Muscle of leg (tissue), 11 donors: ENCODE measurements around the gene MXRA8. TPM values are rescaled to one million over a fixed set of nuclear protein-coding genes. Genes with fewer than 3 reads are reported as not detected.

Experiments used
- DNase-seq: peaks from one replicate; pipeline ENCODE4 v3.0.0; 2013
- H3K27ac ChIP-seq: one replicate; pipeline ENCODE4 v1.5.1; 2013; ENCODE audit warnings: mild to moderate bottlenecking, low read length, control low read depth
- H3K27me3 ChIP-seq: one replicate; pipeline ENCODE4 v1.6.1; 2013; ENCODE audit warnings: low read length; ENCODE audit not compliant: control insufficient read depth, insufficient read depth
- H3K36me3 ChIP-seq: one replicate; pipeline ENCODE4 v1.6.1; 2013; ENCODE audit warnings: low read length; ENCODE audit not compliant: control insufficient read depth, insufficient read depth
- H3K4me1 ChIP-seq: one replicate; pipeline ENCODE4 v1.6.1; 2013; ENCODE audit warnings: low read length; ENCODE audit not compliant: control insufficient read depth, insufficient read depth
- H3K4me3 ChIP-seq: one replicate; pipeline ENCODE4 v1.5.1; 2013; ENCODE audit warnings: low read length, control low read depth
- H3K9me3 ChIP-seq: replicated peaks from 2 replicates; pipeline ENCODE4 v1.6.1; 2013; ENCODE audit warnings: low read depth, low read length; ENCODE audit not compliant: control insufficient read depth
- whole genome bisulfite sequencing: methylation state at CpG from one replicate; pipeline ENCODE4 v1.1.5; 2013; ENCODE audit warnings: missing lambda C conversion rate; ENCODE audit not compliant: insufficient coverage; 5-methylcytosine and 5-hydroxymethylcytosine counted together
- polyA plus RNA-seq, 8 donors: library from polyadenylated mRNA; unstranded; fragments of 120-200 nt; gene quantifications; one replicate each; pipeline versions ENCODE4 v1.2.1 to v1.2.3, GENCODE V29; 2013; ENCODE audit warnings: inconsistent platforms in 1 of 8, low replicate concordance in 1 of 8; ENCODE audit not compliant: insufficient read length in 8 of 8, insufficient read depth in 1 of 8
- total RNA-seq: library from RNA; stranded (reverse); fragments of 120-200 nt; gene quantifications from one replicate; pipeline ENCODE4 v1.2.4, GENCODE V29; 2013

The MXRA8 gene
- total and polyA plus RNA-seq, 9 donors, result 56.2 to 113 (median 87.9) TPM

DNA sequence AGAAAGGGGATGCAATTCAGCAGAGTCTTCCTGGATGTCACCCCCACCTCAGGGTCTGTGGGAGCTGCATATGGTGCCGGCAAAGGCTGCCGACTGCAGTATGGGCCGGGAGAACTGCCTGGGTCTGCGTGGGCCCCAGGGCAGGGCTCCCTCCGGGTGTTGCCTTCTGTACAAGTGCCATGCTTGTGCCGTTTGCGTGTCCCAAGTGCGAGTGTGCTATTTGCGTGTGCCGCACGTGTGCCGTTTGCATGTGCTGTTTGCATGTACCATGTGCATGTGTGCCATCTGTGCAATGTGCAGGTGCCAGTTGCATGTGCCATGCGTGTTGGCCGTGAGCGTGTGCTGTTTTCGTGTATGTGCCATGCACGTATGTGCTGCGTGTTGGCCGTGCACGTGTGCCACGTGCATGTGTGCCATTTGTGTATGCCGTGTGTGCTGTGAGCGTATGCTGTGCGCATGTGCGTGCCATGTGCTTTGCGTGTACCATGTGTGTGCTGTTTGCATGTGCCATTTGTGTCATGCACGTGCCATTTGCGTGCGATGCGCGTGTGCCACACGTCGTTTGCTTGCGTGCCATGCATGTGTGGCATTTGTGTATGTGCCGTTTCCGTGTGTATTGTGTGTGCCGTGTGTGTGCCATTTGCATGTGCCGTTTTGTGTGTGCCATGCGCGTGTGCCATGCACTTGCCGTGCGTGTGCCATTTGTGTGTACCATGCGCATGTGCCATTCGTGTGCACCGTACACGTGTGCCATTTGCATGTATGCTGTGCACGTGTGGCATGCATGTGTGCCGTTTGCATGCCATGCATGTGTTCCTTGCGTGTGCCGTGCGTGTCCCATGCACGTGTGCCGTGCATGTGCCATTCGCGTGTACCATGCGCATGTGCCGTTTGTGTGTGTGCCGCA, 28.8 kb downstream of the MXRA8 start:
- Histone ChIP-seq H3K27me3 (no peaks in the 10 kb centered on the region), H3K36me3 (peaks cover 29% of the 10 kb centered on the region), H3K4me3 (no peak overlapping the region), H3K4me1 (peaks cover 31% of the 10 kb centered on the region), H3K9me3 (no peaks in the 10 kb centered on the region), H3K27ac (no peak overlapping the region)
- no peak for DNase-seq
- 90% methylated on average over 58 of the region's 58 CpGs for WGBS

DNA sequence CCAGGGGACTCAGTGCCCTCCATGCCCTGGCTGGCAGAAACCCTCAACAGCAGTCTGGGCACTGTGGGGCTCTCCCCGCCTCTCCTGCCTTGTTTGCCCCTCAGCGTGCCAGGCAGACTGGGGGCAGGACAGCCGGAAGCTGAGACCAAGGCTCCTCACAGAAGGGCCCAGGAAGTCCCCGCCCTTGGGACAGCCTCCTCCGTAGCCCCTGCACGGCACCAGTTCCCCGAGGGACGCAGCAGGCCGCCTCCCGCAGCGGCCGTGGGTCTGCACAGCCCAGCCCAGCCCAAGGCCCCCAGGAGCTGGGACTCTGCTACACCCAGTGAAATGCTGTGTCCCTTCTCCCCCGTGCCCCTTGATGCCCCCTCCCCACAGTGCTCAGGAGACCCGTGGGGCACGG, 30.1 kb downstream of the MXRA8 start:
- Histone ChIP-seq H3K9me3 (no peaks in the 10 kb centered on the region), H3K27ac (no peak overlapping the region), H3K4me3 (no peak overlapping the region), H3K36me3 (peaks cover 29% of the 10 kb centered on the region), H3K4me1 (peaks cover 35% of the 10 kb centered on the region), H3K27me3 (no peaks in the 10 kb centered on the region)
- DNase-seq, result no peak
- 79% methylated on average over 13 of the region's 15 CpGs for WGBS

GRCh38 chr1:1327291-1327690, 31.1 kb downstream of the MXRA8 start:
- Histone ChIP-seq H3K36me3 (peaks cover 29% of the 10 kb centered on the region), H3K9me3 (no peaks in the 10 kb centered on the region), H3K27me3 (no peaks in the 10 kb centered on the region), H3K4me1 (peaks cover 41% of the 10 kb centered on the region), H3K4me3 (no peak overlapping the region), H3K27ac (no peak overlapping the region)
- no peak for DNase-seq
- 90% methylated on average over 40 of the region's 40 CpGs for WGBS

GRCh38 chr1:1326075-1326605, 32.2 kb downstream of the MXRA8 start:
- H3K4me1 ChIP-seq, result peaks cover 35% of the 10 kb centered on the region
- no peaks in the 10 kb centered on the region for H3K9me3 ChIP-seq
- 75% methylated on average over 8 of the region's 8 CpGs for WGBS
- no peaks in the 10 kb centered on the region for H3K27me3 ChIP-seq
- H3K4me3 ChIP-seq, result no peak overlapping the region
- DNase-seq, result no peak
- no peak overlapping the region for H3K27ac ChIP-seq
- peaks cover 39% of the 10 kb centered on the region for H3K36me3 ChIP-seq

- H3K4me3 ChIP-seq, result peak overlapping the region; percentile 86
- H3K4me1 ChIP-seq, result peaks cover 28% of the 10 kb centered on the region
- no peaks in the 10 kb centered on the region for H3K27me3 ChIP-seq
- no peak for DNase-seq
- no peak overlapping the region for H3K27ac ChIP-seq
- WGBS, result 62% methylated on average over 15 of the region's 16 CpGs
- peaks cover 44% of the 10 kb centered on the region for H3K36me3 ChIP-seq
- H3K9me3 ChIP-seq, result no peaks in the 10 kb centered on the region
Observed at GRCh38 chr1:1325288-1326074, 32.9 kb downstream of the MXRA8 start.

DNA sequence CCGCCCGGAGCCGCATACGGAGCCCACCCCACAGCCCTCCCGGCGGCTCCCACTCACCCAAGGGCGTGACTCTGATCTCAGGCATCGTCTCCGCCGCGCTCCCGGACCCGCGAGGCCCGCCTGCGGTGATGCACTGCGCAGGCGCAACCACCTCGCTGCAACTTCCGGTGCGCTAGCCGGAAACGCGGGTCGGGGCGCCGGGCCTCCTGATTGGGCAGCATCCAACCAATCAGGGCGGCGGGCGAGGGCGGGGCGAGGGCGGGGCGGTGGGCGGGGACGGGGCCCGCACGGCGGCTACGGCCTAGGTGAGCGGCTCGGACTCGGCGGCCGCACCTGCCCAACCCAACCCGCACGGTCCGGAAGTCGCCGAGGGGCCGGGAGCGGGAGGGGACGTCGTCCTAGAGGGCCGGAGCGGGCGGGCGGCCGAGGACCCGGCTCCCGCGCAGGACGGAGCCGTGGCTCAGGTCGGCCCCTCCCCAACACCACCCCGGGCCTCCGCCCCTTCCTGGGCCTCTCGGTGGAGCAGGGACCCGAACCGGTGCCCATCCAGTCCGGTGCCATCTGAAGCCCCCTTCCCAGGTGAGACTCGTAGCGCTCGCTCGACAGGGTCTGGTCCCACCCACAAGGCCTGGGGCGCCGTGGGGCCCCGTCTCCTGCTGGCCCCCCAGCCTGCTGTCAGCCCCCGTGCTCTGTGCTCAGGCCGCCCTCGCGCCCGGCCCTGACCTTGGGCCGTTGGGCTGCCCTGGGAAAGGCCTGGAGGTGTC, 33.6 kb downstream of the MXRA8 start, which contains the start of the genes CPTP and INTS11:
Gene CPTP, plus strand, starts transcription at position 279 of the 764 bp plus-strand sequence. CDS start 2,109 bp downstream, outside the sequence.
Gene INTS11, minus strand, starts transcription at position 137 of the 764 bp plus-strand sequence. Its CDS starts 52 bp downstream, at position 85.
- Histone ChIP-seq H3K9me3 (no peaks in the 10 kb centered on the region), H3K36me3 (peaks cover 52% of the 10 kb centered on the region), H3K27me3 (no peaks in the 10 kb centered on the region), H3K4me1 (peaks cover 25% of the 10 kb centered on the region), H3K4me3 (peak within 1 kb of the TSS; percentile 86), H3K27ac (peak within 1 kb of the TSS; percentile 59)
- peak; percentile 95 for DNase-seq
- under 1% methylated on average over 82 of the region's 84 CpGs for WGBS

DNA sequence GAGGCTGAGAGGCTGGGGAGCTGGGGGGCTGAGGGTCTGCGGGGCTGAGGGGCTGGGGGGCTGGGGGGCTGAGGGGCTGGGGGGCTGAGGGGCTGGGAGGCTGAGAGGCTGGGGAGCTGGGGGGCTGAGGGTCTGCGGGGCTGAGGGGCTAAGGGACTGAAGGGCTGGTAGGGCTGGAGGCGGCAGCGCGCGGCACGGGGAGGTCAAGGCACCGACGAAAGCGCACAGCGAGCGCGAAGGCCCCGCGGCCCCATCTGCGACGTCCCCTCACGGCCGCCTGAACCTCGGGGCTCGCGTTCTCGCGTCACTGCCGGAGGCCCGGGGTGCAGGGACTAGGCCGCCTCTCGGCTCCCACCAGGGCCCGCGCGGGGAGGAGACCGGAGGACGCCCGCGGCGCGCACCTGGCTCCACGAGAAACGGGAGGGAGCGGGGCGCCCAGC, 34.3 kb downstream of the MXRA8 start:
- Histone ChIP-seq H3K9me3 (no peaks in the 10 kb centered on the region), H3K4me3 (peak overlapping the region; percentile 86), H3K4me1 (peaks cover 25% of the 10 kb centered on the region), H3K27ac (no peak overlapping the region), H3K36me3 (peaks cover 56% of the 10 kb centered on the region), H3K27me3 (no peaks in the 10 kb centered on the region)
- no peak for DNase-seq
- WGBS, result under 1% methylated on average over 40 of the region's 41 CpGs

- 85% methylated on average over 10 of the region's 10 CpGs for WGBS
Observed at GRCh38 chr1:1322952-1323351, 35.4 kb downstream of the MXRA8 start.

GRCh38 chr1:1322418-1322817, 35.9 kb downstream of the MXRA8 start:
- Histone ChIP-seq H3K4me1 (peaks cover 29% of the 10 kb centered on the region), H3K27me3 (no peaks in the 10 kb centered on the region), H3K4me3 (no peak overlapping the region), H3K36me3 (peaks cover 49% of the 10 kb centered on the region), H3K27ac (no peak overlapping the region), H3K9me3 (no peaks in the 10 kb centered on the region)
- WGBS, result 57% methylated on average over 1 of the region's 14 CpGs
- DNase-seq, result no peak

More at GRCh38 chr1:1322952-1323351, 35.4 kb downstream of the MXRA8 start:
- Histone ChIP-seq H3K4me3 (no peak overlapping the region), H3K36me3 (peaks cover 53% of the 10 kb centered on the region), H3K4me1 (peaks cover 29% of the 10 kb centered on the region), H3K27me3 (no peaks in the 10 kb centered on the region), H3K27ac (no peak overlapping the region), H3K9me3 (no peaks in the 10 kb centered on the region)
- no peak for DNase-seq
